HEK293 (cell line): ENCODE measurements around the gene ANKRD33B.

Source experiments
- BCL11A ChIP-seq: fragments of 450-650 bp; formaldehyde crosslinking; IDR thresholded peaks from 2 replicates; pipeline ENCODE4 v1.5.1; 2016; ENCODE audit warnings: low read depth, missing biosample characterization, missing genetic modification characterization
- BCL6B ChIP-seq: fragments of 450-650 bp; formaldehyde crosslinking; IDR thresholded peaks from 2 replicates; pipeline ENCODE4 v1.5.1; 2017; ENCODE audit warnings: missing biosample characterization, missing genetic modification characterization
- KLF7 ChIP-seq: fragments of 450-650 bp; formaldehyde crosslinking; IDR thresholded peaks from 2 replicates; pipeline ENCODE4 v1.5.1; 2016; ENCODE audit warnings: missing biosample characterization, missing genetic modification characterization, borderline replicate concordance
- MZF1 ChIP-seq: fragments of 450-650 bp; formaldehyde crosslinking; IDR thresholded peaks from 2 replicates; pipeline ENCODE4 v1.5.1; 2017; ENCODE audit warnings: missing biosample characterization, missing genetic modification characterization, borderline replicate concordance
- PATZ1 ChIP-seq: fragments of 450-650 bp; formaldehyde crosslinking; IDR thresholded peaks from 2 replicates; pipeline ENCODE4 v1.5.1; 2016; ENCODE audit warnings: missing biosample characterization, missing genetic modification characterization
- RBAK ChIP-seq: fragments of 450-650 bp; formaldehyde crosslinking; IDR thresholded peaks from 2 replicates; pipeline ENCODE4 v1.5.1; 2016; ENCODE audit warnings: missing biosample characterization, missing genetic modification characterization
- REPIN1 ChIP-seq: fragments of 450-650 bp; formaldehyde crosslinking; IDR thresholded peaks from 2 replicates; pipeline ENCODE4 v1.5.1; 2017; ENCODE audit warnings: missing biosample characterization, missing genetic modification characterization, low read depth
- SCRT2 ChIP-seq: fragments of 450-650 bp; formaldehyde crosslinking; IDR thresholded peaks from 2 replicates; pipeline ENCODE4 v1.5.1; 2016; ENCODE audit warnings: missing biosample characterization, missing genetic modification characterization
- TCF7L2 ChIP-seq: IDR thresholded peaks from 2 replicates; pipeline ENCODE4 v1.6.1; 2011; ENCODE audit warnings: low read depth, mild to moderate bottlenecking, inconsistent platforms, low read length, moderate library complexity, borderline replicate concordance
- ZBTB48 ChIP-seq: fragments of 450-650 bp; formaldehyde crosslinking; IDR thresholded peaks from 2 replicates; pipeline ENCODE4 v1.5.1; 2016; ENCODE audit warnings: missing biosample characterization, missing genetic modification characterization
- ZEB2 ChIP-seq: fragments of 450-650 bp; formaldehyde crosslinking; IDR thresholded peaks from 2 replicates; pipeline ENCODE4 v1.5.1; 2016; ENCODE audit warnings: missing biosample characterization, missing genetic modification characterization
- ZFP69B ChIP-seq: fragments of 450-650 bp; formaldehyde crosslinking; IDR thresholded peaks from 2 replicates; pipeline ENCODE4 v1.5.1; 2016; ENCODE audit warnings: missing biosample characterization, missing genetic modification characterization
- ZIC2 ChIP-seq: fragments of 450-650 bp; formaldehyde crosslinking; IDR thresholded peaks from 2 replicates; pipeline ENCODE4 v1.5.1; 2016; ENCODE audit warnings: missing biosample characterization, missing genetic modification characterization
- ZNF121 ChIP-seq: fragments of 450-650 bp; formaldehyde crosslinking; IDR thresholded peaks from 2 replicates; pipeline ENCODE4 v1.5.1; 2016; ENCODE audit warnings: missing biosample characterization, missing genetic modification characterization
- ZNF138 ChIP-seq: fragments of 450-650 bp; formaldehyde crosslinking; IDR thresholded peaks from 2 replicates; pipeline ENCODE4 v1.5.1; 2016; ENCODE audit warnings: missing biosample characterization, missing genetic modification characterization, borderline replicate concordance
- ZNF140 ChIP-seq: fragments of 450-650 bp; formaldehyde crosslinking; IDR thresholded peaks from 2 replicates; pipeline ENCODE4 v1.5.1; 2016; ENCODE audit warnings: missing biosample characterization, missing genetic modification characterization
- ZNF146 ChIP-seq: fragments of 450-650 bp; formaldehyde crosslinking; IDR thresholded peaks from 2 replicates; pipeline ENCODE4 v1.5.1; 2016; ENCODE audit warnings: missing biosample characterization, missing genetic modification characterization
- ZNF175 ChIP-seq: fragments of 450-650 bp; formaldehyde crosslinking; IDR thresholded peaks from 2 replicates; pipeline ENCODE4 v1.5.1; 2016; ENCODE audit warnings: missing biosample characterization, missing genetic modification characterization
- ZNF19 ChIP-seq: fragments of 450-650 bp; formaldehyde crosslinking; IDR thresholded peaks from 2 replicates; pipeline ENCODE4; 2016; ENCODE audit warnings: missing biosample characterization, missing genetic modification characterization, low read depth
- ZNF2 ChIP-seq: fragments of 450-650 bp; formaldehyde crosslinking; IDR thresholded peaks from 2 replicates; pipeline ENCODE4 v1.5.1; 2016; ENCODE audit warnings: missing biosample characterization, missing genetic modification characterization
- ZNF23 ChIP-seq: fragments of 450-650 bp; formaldehyde crosslinking; IDR thresholded peaks from 2 replicates; pipeline ENCODE4 v1.5.1; 2016; ENCODE audit warnings: missing biosample characterization, missing genetic modification characterization, borderline replicate concordance
- ZNF248 ChIP-seq: fragments of 450-650 bp; formaldehyde crosslinking; IDR thresholded peaks from 2 replicates; pipeline ENCODE4 v1.5.1; 2017; ENCODE audit warnings: missing biosample characterization, missing genetic modification characterization
- ZNF335 ChIP-seq: fragments of 450-650 bp; formaldehyde crosslinking; conservative IDR thresholded peaks from 2 replicates; pipeline ENCODE4 v1.5.1; 2016; ENCODE audit warnings: missing biosample characterization, missing genetic modification characterization
- ZNF362 ChIP-seq: fragments of 450-650 bp; formaldehyde crosslinking; IDR thresholded peaks from 2 replicates; pipeline ENCODE4 v1.5.1; 2016; ENCODE audit warnings: missing biosample characterization, missing genetic modification characterization
- ZNF423 ChIP-seq: fragments of 450-650 bp; formaldehyde crosslinking; IDR thresholded peaks from 2 replicates; pipeline ENCODE4 v1.5.1; 2016; ENCODE audit warnings: missing biosample characterization, missing genetic modification characterization
- ZNF426 ChIP-seq: fragments of 450-650 bp; formaldehyde crosslinking; IDR thresholded peaks from 2 replicates; pipeline ENCODE4 v1.5.1; 2017; ENCODE audit warnings: missing biosample characterization, missing genetic modification characterization, mild to moderate bottlenecking, inconsistent platforms, moderate library complexity
- ZNF521 ChIP-seq: fragments of 450-650 bp; formaldehyde crosslinking; IDR thresholded peaks from 2 replicates; pipeline ENCODE4 v1.5.1; 2017; ENCODE audit warnings: missing biosample characterization, mild to moderate bottlenecking, missing genetic modification characterization
- ZNF585B ChIP-seq: fragments of 450-650 bp; formaldehyde crosslinking; IDR thresholded peaks from 2 replicates; pipeline ENCODE4 v1.5.1; 2016; ENCODE audit warnings: missing biosample characterization, missing genetic modification characterization
- ZNF600 ChIP-seq: fragments of 450-650 bp; formaldehyde crosslinking; IDR thresholded peaks from 2 replicates; pipeline ENCODE4 v1.5.1; 2016; ENCODE audit warnings: missing biosample characterization, missing genetic modification characterization
- ZNF701 ChIP-seq: fragments of 450-650 bp; formaldehyde crosslinking; IDR thresholded peaks from 2 replicates; pipeline ENCODE4 v1.5.1; 2016; ENCODE audit warnings: missing biosample characterization, missing genetic modification characterization
- ZNF768 ChIP-seq: fragments of 450-650 bp; formaldehyde crosslinking; IDR thresholded peaks from 2 replicates; pipeline ENCODE4 v1.5.1; 2018; ENCODE audit warnings: missing biosample characterization, mild to moderate bottlenecking, missing genetic modification characterization
- ZNF837 ChIP-seq: fragments of 450-650 bp; formaldehyde crosslinking; IDR thresholded peaks from 2 replicates; pipeline ENCODE4 v1.5.1; 2016; ENCODE audit warnings: missing biosample characterization, missing genetic modification characterization
- ZSCAN30 ChIP-seq: fragments of 450-650 bp; IDR thresholded peaks from 2 replicates; pipeline ENCODE4 v1.5.1; 2018; ENCODE audit warnings: missing biosample characterization, mild to moderate bottlenecking, missing genetic modification characterization, moderate library complexity
- ZXDB ChIP-seq: fragments of 450-650 bp; formaldehyde crosslinking; IDR thresholded peaks from 2 replicates; pipeline ENCODE4 v1.5.1; 2016; ENCODE audit warnings: missing biosample characterization, missing genetic modification characterization
- TF ChIP-seq, protein P1 (sequence below): fragments of 450-650 bp; formaldehyde crosslinking; IDR thresholded peaks from 2 replicates; pipeline ENCODE4 v1.5.1; 2016; ENCODE audit warnings: missing biosample characterization, missing genetic modification characterization
- TF ChIP-seq, protein P2 (sequence below): fragments of 450-650 bp; formaldehyde crosslinking; IDR thresholded peaks from 2 replicates; pipeline ENCODE4 v1.5.1; 2016; ENCODE audit warnings: missing biosample characterization, missing genetic modification characterization

ANKRD33B gene

DNA sequence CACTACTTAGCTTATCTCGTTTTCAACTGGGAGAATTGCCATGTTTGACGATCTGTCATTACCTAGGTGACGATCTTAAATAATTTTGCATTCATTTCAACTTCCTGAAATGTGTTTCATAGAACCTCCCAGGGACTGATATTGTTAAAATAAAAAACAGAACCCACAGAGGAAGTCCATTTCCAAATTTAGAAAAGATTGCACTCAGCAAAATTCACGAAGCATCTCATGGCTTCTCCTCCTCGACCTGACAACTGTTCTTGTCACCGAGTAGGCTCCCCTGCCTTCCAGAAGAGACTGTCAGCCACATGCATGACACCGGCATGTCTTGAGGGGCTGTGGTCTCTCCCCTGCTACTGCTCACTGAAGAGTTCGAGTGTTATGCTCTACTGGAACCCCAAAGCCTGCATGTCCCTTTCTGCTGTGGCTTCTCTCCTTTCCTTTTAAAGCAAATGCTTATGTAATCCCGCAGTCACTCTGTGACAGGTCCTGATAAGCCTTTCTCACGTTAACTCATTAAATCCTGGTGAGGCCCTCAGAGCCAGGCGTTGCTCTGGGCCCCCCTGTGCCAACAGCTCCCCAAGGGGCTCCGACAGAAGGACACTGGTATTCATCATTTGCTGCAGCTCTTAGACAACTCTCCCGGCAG, 26.8 kb upstream of the ANKRD33B start (continued):
- TF ChIP-seq ZNF426 (tag by site-specific recombination) = no peak
- TF ChIP-seq ZNF121 = no peak
- no peak for TF ChIP-seq ZNF175 (tag by site-specific recombination)
- TF ChIP-seq KLF7 (tag by site-specific recombination) = no peak
- TF ChIP-seq, protein P1, sequence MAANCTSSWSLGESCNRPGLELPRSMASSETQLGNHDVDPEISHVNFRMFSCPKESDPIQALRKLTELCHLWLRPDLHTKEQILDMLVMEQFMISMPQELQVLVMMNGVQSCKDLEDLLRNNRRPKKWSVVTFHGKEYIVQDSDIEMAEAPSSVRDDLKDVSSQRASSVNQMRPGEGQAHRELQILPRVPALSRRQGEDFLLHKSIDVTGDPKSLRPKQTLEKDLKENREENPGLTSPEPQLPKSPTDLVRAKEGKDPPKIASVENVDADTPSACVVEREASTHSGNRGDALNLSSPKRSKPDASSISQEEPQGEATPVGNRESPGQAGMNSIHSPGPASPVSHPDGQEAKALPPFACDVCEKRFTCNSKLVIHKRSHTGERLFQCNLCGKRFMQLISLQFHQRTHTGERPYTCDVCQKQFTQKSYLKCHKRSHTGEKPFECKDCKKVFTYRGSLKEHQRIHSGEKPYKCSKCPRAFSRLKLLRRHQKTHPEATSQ = no peak
- no peak for TF ChIP-seq ZNF248 (tag by site-specific recombination)
- TF ChIP-seq ZBTB48 (tag by site-specific recombination) = no peak; the same call in 1 of the 2 replicates
- TF ChIP-seq RBAK (tag by site-specific recombination) = no peak
- no peak for TF ChIP-seq REPIN1 (tag by site-specific recombination)
- TF ChIP-seq ZFP69B (tag by site-specific recombination) = peak; percentile 77
- TF ChIP-seq ZSCAN30 (tag by site-specific recombination) = no peak
- no peak for TF ChIP-seq ZNF362 (tag by site-specific recombination)
- TF ChIP-seq ZNF2 (tag by site-specific recombination) = no peak
- no peak for TF ChIP-seq ZNF768 (tag by site-specific recombination)
- TF ChIP-seq, protein P2, sequence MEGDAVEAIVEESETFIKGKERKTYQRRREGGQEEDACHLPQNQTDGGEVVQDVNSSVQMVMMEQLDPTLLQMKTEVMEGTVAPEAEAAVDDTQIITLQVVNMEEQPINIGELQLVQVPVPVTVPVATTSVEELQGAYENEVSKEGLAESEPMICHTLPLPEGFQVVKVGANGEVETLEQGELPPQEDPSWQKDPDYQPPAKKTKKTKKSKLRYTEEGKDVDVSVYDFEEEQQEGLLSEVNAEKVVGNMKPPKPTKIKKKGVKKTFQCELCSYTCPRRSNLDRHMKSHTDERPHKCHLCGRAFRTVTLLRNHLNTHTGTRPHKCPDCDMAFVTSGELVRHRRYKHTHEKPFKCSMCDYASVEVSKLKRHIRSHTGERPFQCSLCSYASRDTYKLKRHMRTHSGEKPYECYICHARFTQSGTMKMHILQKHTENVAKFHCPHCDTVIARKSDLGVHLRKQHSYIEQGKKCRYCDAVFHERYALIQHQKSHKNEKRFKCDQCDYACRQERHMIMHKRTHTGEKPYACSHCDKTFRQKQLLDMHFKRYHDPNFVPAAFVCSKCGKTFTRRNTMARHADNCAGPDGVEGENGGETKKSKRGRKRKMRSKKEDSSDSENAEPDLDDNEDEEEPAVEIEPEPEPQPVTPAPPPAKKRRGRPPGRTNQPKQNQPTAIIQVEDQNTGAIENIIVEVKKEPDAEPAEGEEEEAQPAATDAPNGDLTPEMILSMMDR = no peak
- TF ChIP-seq TCF7L2 = no peak
- no peak for TF ChIP-seq BCL6B
- peak; percentile 95 for TF ChIP-seq ZIC2 (tag by site-specific recombination)
- peak; percentile 16; the same call in 1 of the 2 replicates for TF ChIP-seq ZXDB (tag by site-specific recombination)
- TF ChIP-seq ZNF701 (tag by site-specific recombination) = no peak
- TF ChIP-seq ZNF146 (tag by site-specific recombination) = no peak
- no peak for TF ChIP-seq ZNF585B
- TF ChIP-seq PATZ1 = no peak
- TF ChIP-seq ZNF521 (tag by site-specific recombination) = no peak
- TF ChIP-seq ZNF23 (tag by site-specific recombination) = no peak
- TF ChIP-seq ZNF600 = peak; percentile 56; the same call in 1 of the 2 replicates
- no peak for TF ChIP-seq ZEB2 (tag by site-specific recombination)
- TF ChIP-seq BCL11A = no peak
- TF ChIP-seq ZNF837 (tag by site-specific recombination) = no peak
- TF ChIP-seq ZNF140 (tag by site-specific recombination) = no peak
- TF ChIP-seq ZNF335 (tag by site-specific recombination) = peak; percentile 79; the same call in 1 of the 2 replicates
- no peak for TF ChIP-seq ZNF423 (tag by site-specific recombination)
- no peak for TF ChIP-seq MZF1 (tag by site-specific recombination)
- TF ChIP-seq SCRT2 = no peak
- no peak for TF ChIP-seq ZNF138 (tag by site-specific recombination)
- TF ChIP-seq ZNF19 = no peak
